ENCODE measurements around the gene BHLHE40.

BHLHE40 gene

GRCh38 chr3:5021116-5022092 is 42.2 kb downstream of the BHLHE40 start:
- DNase-seq = peak; percentile 72 to 88 (median 81)

- DNase-seq = peak in 1 of 3 donors; percentile 47
Observed at GRCh38 chr3:5022187-5022965, 43.1 kb downstream of the BHLHE40 start.

GRCh38 chr3:5022966-5023776 is 43.9 kb downstream of the BHLHE40 start:
- DNase-seq = peak in 2 of 3 donors; percentile 55 to 66

- no peak for DNase-seq
Observed at GRCh38 chr3:5023777-5024346, 44.6 kb downstream of the BHLHE40 start.

- DNase-seq = no peak
Observed at GRCh38 chr3:5026046-5026362, 46.8 kb downstream of the BHLHE40 start.

GRCh38 chr3:5029715-5030114 is 50.5 kb downstream of the BHLHE40 start:
- no peak for DNase-seq

- no peak for DNase-seq
Observed at GRCh38 chr3:5030152-5030551, 50.9 kb downstream of the BHLHE40 start.

- no peak for DNase-seq
Observed at GRCh38 chr3:5032844-5033243, 53.6 kb downstream of the BHLHE40 start.

Data from suppressor macrophage treated with lipopolysaccharide for 1 hour (primary cell).